ENCODE results near the gene HDAC9.

Gene HDAC9

DNA sequence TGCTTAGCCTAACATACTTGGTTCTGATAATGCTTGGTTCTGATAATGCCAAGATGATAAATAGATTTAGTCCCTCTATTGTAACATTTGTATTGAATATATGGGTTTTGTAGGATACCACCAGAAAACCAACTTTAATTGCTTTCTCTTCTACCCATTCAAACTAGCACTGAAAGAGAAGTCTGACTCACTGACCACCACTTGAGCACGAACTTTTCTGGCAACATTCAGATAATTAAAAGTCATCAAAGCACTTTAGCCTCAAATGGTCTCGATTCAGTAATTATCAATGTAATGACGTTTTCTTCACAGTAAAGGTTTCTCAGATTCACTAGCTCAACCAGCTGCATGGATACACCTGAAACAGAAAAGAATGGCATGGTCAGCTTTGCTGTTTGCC is 63.0 kb downstream of the HDAC9 start:
- no peak for DNase-seq (ENCODE audit: low read depth)

DNA sequence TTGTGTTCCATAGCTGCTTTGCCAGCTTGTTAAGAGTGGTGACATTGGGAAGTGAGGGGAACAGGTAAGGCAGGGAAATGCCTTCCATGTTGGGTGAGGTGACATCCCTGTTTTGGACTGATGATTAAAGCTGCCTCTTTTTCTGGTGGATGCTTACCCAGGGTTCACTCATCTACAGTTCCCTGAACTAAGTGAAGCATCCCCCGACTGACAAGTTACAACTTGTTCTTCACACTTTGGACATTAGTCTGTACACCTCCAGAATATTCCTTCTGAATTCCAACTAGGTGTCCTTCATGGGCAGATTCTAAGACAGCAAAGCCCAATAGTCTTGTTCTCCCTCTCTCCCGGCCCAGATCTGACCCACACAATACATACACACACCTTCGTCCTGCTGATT is 63.4 kb downstream of the HDAC9 start:
- DNase-seq (ENCODE audit: low read depth) = no peak

DNA sequence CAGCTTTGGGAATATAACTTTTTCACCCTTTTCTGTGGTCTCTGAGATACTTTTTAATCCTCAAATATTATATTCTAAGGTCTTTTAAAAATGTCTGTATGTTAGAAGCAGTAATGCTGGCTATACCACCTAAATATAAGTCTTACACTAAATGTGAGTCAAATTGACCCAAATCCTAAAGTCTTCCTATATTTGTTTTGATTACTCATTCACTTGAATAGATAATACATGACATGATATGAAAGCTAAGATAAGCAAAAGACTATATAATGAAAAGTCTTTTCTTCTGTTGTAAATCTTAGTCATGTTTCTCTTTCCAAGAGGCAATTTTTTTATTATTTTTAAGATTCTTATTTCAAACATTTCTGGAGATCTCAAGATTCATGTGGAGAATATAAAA is 64.2 kb downstream of the HDAC9 start:
- DNase-seq (ENCODE audit: low read depth) = no peak

DNA sequence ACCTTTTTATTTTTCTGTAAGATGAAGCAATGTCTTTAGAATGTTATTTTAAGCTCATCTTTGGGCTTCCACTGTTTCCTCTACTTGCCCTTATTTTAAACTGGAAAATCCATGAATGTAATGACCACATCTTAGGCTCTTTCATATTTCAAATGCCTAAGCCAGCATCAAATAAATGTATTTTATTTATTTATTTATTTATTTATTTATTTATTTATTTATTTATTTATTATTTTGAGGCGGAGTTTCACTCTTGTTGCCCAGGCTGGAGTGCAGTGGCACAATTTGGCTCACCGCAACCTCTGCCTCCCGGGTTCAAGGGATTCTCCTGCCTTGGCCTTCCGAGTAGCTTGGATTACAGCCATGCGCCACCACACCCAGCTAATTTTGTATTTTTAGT is 69.2 kb downstream of the HDAC9 start:
- no peak for DNase-seq (ENCODE audit: low read depth)

DNA sequence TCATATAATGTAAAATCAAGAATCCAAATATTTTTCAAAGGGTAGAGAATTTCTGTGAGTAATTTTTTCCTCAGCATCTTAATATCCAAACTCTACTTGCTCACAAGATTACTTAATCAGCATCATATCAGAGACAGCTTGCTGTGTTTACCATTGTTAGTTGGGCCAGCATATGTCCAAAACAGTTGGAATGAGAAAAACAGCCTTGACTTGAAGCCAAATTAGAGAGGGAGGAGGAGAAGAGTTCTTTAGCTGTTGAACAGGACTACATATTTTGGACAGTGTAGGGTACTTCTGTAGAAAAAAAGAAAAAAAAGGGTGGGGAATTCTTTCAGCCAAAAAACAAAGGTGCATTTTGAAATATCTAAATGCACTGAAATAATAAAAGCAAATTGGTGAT is 69.8 kb downstream of the HDAC9 start:
- DNase-seq (ENCODE audit: low read depth) = no peak

DNA sequence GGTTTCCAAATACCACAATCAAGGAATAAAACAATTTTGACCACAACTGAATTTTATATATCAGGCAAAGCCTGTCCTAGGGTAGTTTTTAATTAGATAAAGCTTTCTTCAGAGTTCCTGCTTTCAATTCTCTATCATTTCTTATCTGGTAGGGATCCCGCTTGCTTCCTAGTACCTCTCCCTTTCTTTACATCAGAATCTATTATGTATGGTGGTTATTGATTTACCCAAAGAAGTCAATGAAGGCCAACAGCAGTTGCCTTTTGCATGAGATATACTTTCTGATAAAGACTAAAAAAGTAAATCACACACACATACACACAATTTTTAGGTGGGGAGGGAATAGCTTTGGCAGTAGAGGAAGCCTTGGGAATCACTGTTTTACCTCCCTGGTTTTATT is 70.7 kb downstream of the HDAC9 start:
- no peak for DNase-seq (ENCODE audit: low read depth)

DNA sequence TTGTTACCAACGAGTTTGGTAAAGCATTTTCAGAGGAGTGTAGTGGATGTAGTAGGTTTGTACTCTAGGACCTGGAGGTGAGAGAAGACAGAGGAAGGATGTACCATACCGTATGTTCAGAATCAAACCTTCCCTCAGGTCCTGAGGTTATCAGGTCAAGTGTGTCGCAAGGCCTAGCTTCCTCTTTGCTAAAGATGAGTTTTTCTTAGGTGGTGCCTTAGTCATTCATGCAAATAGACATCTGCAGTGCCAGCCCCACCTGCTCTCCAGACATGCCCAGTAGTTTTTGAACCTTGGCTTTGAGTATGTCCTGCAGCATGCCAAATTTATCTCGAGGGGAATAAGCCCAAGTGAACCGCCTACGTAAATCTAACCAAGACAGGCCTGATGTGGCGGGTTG is 71.3 kb downstream of the HDAC9 start:
- no peak for DNase-seq (ENCODE audit: low read depth)

DNA sequence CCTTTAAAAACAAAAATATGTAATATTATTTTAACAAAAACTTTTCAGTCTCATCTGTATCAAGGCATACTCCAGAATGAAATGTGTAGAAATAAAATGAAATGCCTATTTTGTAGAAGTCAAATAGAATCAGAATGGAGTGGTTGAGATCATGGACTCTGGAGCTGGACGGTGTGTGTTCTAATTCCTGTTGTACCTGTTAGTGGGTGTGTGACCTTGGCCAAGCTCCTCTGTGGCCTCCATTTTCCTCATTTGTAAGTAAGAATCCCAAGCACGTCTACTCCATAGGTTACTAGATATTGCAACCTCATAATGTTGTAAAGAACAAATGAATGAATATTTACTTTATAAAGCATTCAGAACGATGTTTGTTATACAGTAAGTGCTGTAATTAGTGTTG is 74.9 kb downstream of the HDAC9 start:
- DNase-seq (ENCODE audit: low read depth) = no peak

DNA sequence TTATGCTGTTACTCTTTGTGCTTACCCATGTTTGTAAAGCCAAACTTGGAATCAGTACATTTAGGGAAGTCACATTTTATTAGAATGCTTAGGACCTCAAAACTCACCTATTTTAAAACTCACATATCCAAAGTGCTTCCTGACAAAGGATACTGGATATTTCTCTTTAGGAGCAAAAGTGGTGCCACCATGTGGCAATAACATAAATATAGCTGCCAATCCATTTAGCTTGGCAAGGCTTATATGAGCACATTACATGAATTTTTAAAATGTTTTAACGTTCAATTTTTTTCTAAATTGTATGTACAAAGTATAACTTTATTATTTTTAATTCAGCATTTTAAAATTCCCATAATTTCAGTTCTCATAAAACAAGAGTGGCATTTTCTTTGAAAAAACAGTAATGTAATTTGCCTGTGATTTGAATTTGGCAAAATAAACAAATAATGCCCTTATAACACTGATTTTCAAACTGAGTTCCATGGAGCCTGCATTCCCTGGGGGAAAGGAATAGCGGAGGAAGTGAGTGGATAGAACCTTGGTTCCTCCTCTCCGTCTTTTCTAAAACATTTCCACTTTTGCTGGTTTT is 75.4 kb downstream of the HDAC9 start:
- no peak for DNase-seq (ENCODE audit: low read depth)

DNA sequence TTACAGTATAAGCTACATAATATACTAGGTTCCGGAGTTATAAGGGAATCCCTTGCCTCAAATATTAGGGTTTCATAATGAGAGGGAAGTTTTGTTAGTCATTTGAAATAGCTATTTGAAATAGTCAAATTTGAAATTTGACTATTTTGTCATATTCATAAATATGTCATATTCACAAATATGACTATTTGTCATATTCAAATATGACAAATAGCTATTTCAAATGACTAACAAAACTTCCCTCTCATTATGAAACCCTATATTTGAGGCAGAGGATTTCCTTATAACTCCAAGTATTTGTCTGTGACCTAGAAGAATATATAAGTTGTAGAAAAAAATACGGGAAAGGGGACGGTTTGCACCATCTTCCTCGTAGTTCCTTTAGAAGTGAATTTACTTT is 76.6 kb downstream of the HDAC9 start:
- DNase-seq (ENCODE audit: low read depth) = no peak

DNA sequence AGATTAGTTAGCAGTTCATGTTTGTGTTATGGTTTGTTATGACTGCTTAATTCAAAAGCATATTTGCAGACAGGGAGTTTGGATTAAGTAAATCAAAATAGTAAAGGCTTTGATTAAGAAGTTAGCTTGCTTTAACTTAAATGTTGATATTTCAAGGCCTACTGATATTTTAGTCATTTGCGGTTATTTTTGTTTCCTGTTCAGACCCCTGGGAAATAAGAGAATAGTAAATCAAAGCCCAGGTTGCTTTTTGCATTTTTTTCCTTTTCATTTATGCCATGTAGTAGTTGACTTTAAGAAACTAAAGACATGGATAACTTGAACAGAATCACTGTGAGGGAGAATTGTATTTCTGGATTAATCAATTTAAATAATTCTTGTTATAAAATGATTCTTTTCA is 77.3 kb downstream of the HDAC9 start:
- DNase-seq (ENCODE audit: low read depth) = no peak

DNA sequence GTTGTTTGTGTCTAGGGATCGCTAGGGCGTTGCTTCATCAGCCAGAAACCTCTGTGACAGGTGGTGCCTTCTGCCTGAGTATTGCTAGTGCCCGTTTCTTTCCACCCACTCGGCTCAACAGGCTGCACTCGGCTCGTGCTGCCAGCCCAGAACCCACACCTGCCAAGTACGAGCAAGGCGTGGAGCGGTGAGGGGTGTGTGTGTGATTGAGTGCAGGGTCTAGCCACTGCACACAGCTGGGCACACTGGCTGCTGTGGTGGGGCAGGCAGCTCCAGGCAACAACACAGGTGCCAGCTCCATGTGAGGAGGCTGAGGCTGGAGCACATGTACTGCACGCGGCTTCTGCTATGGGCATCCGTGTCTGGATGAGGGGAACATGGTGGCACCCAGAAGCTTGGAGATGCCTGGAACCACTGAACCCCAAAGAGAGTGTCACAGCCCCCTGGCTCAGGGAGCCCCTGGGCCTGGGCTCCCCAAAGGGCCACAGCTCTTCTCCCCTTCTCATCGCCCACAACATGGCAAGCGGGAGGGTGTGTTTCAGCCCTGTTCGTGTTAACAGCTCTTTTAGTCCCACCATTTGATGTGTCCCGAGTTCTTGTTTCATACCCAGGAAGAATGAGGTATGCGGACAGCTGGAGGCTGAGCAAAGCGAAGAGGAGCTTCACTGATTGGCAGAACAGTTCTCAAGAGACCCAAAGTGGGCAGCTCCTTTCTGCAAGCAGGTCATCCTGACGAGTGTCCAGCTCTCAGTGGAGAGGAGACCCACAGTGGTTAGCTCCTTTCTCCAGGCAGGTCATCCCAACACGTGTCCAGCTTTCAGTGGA is 78.1 kb downstream of the HDAC9 start:
- DNase-seq (ENCODE audit: low read depth) = no peak

DNA sequence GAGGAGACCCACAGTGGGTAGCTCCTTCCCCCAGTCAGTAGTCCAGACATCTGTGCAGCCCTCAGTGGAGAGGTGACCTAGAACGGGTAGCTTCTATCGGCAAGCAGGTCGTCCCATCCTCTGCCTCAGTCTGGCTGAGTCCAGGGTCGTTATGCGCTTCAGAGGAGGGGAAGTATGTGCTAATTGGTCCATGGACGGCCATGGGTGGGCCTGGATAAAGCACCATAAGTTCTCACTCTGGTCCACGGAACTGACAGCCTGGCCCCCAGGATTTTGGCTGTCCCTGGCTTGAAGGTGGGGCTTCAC is 78.6 kb downstream of the HDAC9 start:
- DNase-seq (ENCODE audit: low read depth) = no peak

DNA sequence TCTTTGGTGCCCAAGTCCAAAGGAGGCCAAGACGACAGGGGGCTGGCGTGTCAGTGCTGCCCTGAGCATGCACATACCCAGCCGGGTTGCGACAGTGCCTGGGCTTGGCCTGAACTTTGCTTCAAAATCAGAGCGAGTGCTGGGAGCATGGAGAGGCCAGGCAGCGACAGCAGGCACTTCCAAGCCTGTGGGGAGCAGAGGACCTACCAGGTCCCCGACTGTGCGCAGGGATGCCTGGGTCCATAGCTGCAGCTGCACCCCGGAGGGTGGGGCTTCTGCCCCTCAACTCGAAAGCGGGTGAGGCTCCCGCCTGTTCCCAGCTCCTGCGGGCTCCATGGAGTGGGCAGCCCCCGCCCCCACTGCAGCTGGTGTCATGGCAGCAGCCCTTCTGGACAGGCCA is 79.1 kb downstream of the HDAC9 start:
- no peak for DNase-seq (ENCODE audit: low read depth)

DNA sequence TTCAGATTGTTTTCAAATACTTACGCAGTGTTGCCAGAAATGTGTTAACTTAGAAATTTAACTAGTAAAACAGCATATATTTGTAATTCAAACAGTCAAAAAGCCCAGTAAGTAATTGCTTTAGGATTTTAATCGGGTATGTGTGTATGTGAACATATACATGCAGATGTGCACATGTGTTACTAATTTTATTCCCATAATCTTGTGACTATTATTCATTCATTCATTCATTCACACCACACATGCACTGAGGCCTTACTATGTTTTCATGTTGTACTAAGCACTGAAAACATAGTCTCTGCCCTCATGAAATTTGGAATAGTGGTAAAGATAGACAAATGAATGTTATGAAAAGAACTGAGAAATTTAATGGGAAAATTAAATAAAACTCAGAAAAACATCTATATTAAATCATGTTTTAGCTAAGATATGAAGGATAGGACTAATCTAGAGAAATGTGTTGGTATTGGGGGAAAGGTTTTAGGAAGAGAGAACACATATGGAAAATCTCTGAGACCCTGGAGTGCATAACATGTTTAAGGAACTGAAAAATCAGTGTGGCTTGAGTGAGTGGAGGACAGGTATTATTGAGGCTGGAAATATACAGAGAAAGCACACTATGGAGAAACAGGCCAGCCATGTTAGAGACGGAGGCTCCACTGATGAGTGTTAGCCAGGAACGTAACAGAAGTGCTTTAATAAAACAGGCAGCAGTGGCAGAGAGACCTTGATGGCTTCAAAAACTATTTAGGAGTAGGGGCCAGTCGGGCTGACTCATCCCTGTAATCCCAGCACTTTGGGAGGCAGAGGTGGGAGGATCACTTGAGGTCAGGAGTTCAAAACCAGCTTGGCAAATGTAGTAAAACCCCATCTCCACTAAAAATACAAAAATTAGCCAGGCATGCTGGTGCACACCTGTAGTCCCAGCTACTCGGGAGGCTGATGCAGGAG is 80.3 kb downstream of the HDAC9 start:
- no peak for DNase-seq (ENCODE audit: low read depth)

DNA sequence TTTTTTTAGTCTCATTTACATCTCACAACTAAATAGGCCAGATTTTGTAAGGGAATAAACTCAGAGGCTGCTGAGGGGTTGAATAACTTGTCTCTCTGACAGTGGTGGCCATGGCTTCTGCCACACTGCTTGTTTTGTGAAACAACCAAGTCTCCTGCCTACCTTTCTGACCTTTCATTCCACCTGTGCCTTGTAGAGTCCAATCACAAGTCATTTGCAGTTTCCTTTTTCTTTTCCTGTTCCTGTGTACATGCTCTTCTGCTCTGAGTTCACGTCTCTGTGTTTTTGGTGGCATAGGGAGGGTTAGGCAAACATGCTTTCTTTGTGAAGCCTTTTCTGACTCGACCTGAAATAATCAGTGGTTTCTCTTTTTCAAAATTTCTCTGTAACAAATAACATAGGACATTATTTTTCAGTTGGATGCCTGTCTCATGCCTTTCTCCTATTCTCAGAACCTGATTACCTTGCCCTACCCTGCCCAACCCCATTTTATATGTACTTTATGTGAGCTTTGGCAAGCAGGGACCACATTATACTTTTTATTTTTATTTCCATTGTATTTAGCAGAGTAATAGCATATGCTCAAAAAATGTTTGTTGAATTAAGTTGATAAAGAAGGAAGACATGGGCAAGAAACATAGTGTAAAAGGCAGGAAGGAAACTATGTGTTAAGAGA is 81.7 kb downstream of the HDAC9 start:
- no peak for DNase-seq (ENCODE audit: low read depth)

DNA sequence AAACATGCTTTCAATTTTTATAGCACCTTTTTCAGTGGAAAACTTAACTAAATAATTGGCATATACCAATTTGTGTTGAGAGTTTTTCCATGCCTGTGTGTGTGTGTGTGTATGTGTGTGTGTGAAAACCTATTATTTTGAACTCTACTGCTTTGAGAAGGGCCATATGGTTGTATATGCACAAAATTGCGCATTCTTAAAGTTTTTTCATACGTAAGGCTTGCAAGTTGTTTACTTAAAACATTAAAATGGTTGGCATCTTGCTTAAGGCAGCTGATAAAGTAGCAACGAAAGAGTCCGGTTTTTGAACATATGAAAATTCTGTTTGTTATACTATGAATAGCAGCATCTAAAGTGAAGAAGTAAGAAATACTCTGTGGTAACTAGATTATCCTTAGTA is 84.1 kb downstream of the HDAC9 start:
- no peak for DNase-seq (ENCODE audit: low read depth)

DNA sequence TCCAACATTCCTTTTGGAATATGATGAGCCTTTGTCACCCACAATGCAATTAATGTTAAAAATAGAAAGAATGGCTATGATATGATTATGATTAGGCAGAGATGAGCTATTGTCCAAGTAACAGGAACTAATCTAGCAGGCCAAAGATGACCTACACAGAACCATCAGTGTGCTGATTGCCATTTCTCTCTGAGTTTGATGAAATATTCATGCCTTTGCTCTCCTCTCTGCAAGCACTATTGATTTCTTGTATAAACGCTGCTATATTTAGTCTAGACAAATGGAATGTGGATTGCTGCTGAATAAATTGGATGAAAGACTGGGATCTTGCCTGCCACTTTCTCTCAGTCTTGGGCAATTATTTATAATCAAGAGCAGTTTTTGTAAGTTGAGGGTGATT is 85.4 kb downstream of the HDAC9 start:
- DNase-seq (ENCODE audit: low read depth) = no peak

DNA sequence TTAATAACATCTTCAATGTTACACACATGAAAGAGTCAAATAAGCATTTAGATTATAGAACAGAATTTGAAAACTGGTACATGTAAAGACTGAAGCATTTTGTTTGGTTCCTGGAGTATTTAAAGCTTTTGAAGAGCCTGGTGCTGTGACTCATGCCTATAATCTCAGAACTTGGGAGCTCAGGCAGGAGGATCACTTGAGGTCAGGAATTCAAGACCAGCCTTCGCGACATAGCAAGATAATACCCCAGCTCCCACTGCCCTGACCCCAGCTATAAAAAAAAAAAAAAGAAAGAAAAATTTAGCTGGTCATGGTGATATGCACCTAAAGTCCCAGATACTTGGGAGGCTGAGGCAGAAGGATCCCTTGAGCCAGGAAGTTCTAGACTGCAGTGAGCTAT is 87.8 kb downstream of the HDAC9 start:
- DNase-seq (ENCODE audit: low read depth) = peak; percentile 49

DNA sequence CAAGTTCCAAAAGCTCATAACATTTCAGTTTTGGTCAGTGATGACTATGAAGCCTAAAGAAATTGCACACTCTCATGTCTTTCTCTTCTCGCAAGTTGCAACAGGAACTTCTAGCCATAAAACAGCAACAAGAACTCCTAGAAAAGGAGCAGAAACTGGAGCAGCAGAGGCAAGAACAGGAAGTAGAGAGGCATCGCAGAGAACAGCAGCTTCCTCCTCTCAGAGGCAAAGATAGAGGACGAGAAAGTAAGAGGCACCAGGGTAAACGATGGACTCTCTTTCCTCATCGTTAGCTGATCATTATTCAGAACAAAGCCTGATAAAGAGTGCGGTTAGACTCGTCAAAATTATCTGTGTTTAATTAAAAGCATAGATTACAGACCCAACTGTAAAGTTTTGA is 94.7 kb downstream of the HDAC9 start:
- no peak for DNase-seq (ENCODE audit: low read depth)

DNA sequence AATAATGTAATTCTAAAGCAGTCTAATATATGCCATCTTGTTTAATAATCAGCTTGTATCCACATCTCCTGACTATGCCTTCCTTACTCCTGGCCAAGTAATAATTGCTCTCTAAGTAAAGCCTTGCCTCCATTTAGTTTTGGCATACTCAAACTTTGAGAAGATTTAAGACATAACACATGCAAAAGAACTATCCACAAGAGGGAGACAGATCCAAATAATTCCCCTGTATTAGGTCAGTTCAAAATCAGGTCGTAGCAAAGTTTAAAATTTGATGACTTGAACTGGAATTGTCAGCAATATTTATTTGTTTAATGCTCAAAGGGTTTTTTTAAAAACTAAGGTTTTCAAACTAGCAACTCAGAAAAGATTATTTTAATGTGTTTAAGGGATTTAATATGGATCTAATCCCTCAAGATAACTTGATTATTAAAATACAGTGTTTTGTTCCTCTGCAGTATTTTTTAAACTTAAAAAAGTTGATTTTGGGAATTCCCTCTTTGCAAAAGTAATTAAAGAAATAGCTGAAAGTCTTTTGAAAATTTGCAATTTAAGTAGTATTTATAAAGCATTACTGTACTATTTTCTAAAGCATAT is 95.3 kb downstream of the HDAC9 start:
- no peak for DNase-seq (ENCODE audit: low read depth)

DNA sequence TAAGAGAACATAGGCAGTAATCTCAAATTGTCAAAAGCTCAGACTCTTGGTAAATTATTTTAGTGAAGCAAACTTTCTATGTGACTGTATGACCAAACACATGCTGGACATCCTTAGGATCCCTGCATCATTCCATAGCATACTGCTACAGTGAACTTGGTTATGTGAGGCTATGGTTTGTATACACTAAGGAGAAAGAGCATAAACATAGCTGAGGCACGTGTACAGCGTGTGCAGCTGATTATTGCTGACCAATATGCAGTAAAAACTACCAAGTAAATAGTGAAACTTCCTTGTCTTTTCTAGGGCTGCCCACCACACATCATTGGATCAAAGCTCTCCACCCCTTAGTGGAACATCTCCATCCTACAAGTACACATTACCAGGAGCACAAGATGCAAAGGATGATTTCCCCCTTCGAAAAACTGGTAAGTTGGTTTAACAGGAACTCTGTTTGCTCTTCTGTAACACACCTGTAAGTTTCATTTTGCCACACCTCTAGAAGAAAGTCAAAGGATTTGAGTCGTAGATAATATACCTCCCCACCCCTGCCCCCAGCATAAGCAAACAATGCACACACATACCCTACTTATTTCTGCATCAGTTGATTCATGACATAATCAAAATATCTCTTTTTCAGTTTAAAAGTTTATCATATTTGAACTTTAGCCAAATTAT is 98.2 kb downstream of the HDAC9 start:
- no peak for DNase-seq (ENCODE audit: low read depth)

All from non-pigmented ciliary epithelial cell (primary cell).